SHP77 treated with DMSO at 0.1 percent for 48 hours (cell line): ENCODE data around the gene SPATA45.

Source experiments
- DNase-seq: peaks from one replicate; lab custom pipeline; 2025; lab: John Stamatoyannopoulos, UW

Gene SPATA45

DNA sequence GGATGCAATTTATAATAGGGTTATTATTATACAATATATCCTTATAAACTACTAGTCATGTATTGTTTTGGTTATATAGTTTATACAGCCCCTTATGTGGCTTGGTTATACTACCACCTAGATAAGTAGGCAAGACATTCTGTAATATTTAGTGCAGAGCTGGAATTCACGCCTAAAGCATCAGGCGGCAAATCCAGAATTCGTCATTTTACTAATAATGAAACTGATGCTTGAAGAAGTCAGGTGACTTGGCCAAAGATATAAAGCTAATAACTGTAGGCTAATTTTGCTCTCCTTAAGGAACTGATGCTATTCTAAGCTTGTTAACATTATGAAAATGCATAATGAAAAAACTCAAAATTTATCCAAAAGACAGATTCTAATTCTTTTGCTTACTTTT lies 66.7 kb downstream of the SPATA45 start:
- DNase-seq, result no peak
